ENCODE data around the gene DYSF. TPM values are rescaled to one million over a fixed set of nuclear protein-coding genes. Genes with fewer than 3 reads are reported as not detected.

Gene DYSF
- total and polyA plus RNA-seq, 2 donors (not counting 3 experiments of a cell fraction or from before 2014, with no cell fraction given), result 50.9 to 152 TPM

DNA sequence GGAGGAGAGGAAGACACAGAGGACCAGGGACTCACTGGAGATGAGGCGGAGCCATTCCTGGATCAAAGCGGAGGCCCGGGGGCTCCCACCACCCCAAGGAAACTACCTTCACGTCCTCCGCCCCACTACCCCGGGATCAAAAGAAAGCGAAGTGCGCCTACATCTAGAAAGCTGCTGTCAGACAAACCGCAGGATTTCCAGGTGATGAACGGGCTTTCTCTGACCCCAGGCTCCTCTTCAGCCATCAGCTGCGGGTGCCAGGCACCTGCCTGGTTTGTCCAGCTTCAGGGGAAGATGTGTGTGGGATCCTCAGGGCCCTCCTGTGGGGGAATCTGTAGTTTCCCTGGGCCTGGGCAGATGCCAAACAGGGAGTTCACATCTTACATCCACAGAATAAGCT lies 60.4 kb downstream of the DYSF start:
- no peak overlapping the region for H2AFZ ChIP-seq (ENCODE audit: low read depth, low read length)
- no peak overlapping the region for H3K4me2 ChIP-seq (ENCODE audit: insufficient read depth, low read length)
- H4K20me1 ChIP-seq (replicated peaks; ENCODE audit: control insufficient read depth, extremely low read depth, insufficient read depth, low read length), result no peaks in the 10 kb centered on the region
- peaks cover 8% of the 10 kb centered on the region for H3K4me1 ChIP-seq (ENCODE audit: control insufficient read depth, extremely low read depth, insufficient read depth, low read length)
- dilution Hi-C loops (cut with MboI; ENCODE audit: extremely low pct_ligation_motif_present, low sequenced_read_pairs) (no loop called here), intact Hi-C loops (cut with micrococcal nuclease) (loop anchor here (10.0 kb wide), 1 partner anchor 139 kb away; no protein-coding TSS in a partner anchor)
- no peak overlapping the region for H3K4me3 ChIP-seq (replicated peaks in 1 of 3; ENCODE audit: insufficient read depth in 1 of 3, low read depth in 1 of 3, low read length in 3 of 3)
- no peak overlapping the region for H3K9ac ChIP-seq (replicated peaks; ENCODE audit: extremely low read depth, insufficient read depth, low read length)
- H3K9me1 ChIP-seq (replicated peaks; ENCODE audit: control insufficient read depth, extremely low read depth, insufficient read depth, low read length), result no peaks in the 10 kb centered on the region
- DNase-seq (ENCODE audit: low read depth, low spot score) (no peak), FAIRE-seq (no peak)
- no peaks in the 10 kb centered on the region for H3K27me3 ChIP-seq (ENCODE audit: control insufficient read depth in 2 of 2, insufficient read depth in 2 of 2, low read length in 2 of 2)
- no peak overlapping the region for H3K27ac ChIP-seq (ENCODE audit: insufficient read depth, low read depth, low read length)
- BruUV-seq (replicated peaks), result no TSS peak
- H3K9me3 ChIP-seq (replicated peaks; ENCODE audit: control insufficient read depth, insufficient read depth, low read length), result no peaks in the 10 kb centered on the region
- ChIA-PET POLR2A (no interaction called here), CTCF (interaction anchor here (0.6 to 15.3 kb wide), 7 partner anchors 12 to 226 kb away, joined by 3 to 670 read pairs (median 3); partner anchors contain the start of genes DYSF and ZNF638)
- no peaks in the 10 kb centered on the region for H3K79me2 ChIP-seq (ENCODE audit: control insufficient read depth, insufficient read depth, low read length)
- TF ChIP-seq POLR2A (IDR thresholded peaks at IDR 0.05; ENCODE audit: low read depth, low read length) (no peak), CTCF (IDR thresholded peaks at IDR 0.05; ENCODE audit: extremely low read depth in 1 of 2, insufficient read depth in 1 of 2, low read depth in 1 of 2, low read length in 2 of 2) (no peak), POLR2AphosphoS5 (IDR thresholded peaks at IDR 0.05; ENCODE audit: insufficient read depth, low read depth, low read length) (no peak), EZH2 (IDR thresholded peaks at IDR 0.05; ENCODE audit: borderline replicate concordance, low read depth, low read length, severe bottlenecking) (no peak), MAX (IDR thresholded peaks at IDR 0.05; ENCODE audit: insufficient read depth, insufficient read length) (no peak), GATA2 (IDR thresholded peaks at IDR 0.05; ENCODE audit: insufficient read depth, insufficient read length, low read depth, low read length) (no peak), FOS (IDR thresholded peaks at IDR 0.05; ENCODE audit: borderline replicate concordance, insufficient read depth, low read length) (no peak), MYC (IDR thresholded peaks at IDR 0.05; ENCODE audit: low read depth, low read length) (no peak), JUN (IDR thresholded peaks at IDR 0.05; ENCODE audit: borderline replicate concordance, insufficient read depth, insufficient read length, low read depth) (no peak)
- peaks cover 0 to 27% of the 10 kb centered on the region in 2 experiments for H3K36me3 ChIP-seq (ENCODE audit: control insufficient read depth in 2 of 2, extremely low read depth in 1 of 2, insufficient read depth in 2 of 2, low read length in 2 of 2)

All from endothelial cell of umbilical vein (primary cell).